Measurements from ENCODE around the gene CTU2.

GRCh38 chr16:88665148-88665547, 41.2 kb upstream of the CTU2 start:
- TF ChIP-seq POLR2A (IDR thresholded peaks at IDR 0.05) = no peak
- TF ChIP-seq CTCF (IDR thresholded peaks at IDR 0.05) = no peak
- TF ChIP-seq EP300 (IDR thresholded peaks at IDR 0.05) = no peak
